Peyer's patch (tissue), 4 donors: Measurements from ENCODE around the gene BEST4. TPM values are rescaled to one million over a fixed set of nuclear protein-coding genes. Genes with fewer than 3 reads are reported as not detected.

ENCODE experiments used
- DNase-seq, 3 donors: peaks; one replicate each; pipeline ENCODE4 v3.0.0-alpha.2; 2017 to 2019
- H3K27ac ChIP-seq, 4 donors: fragments of 200-600 bp; sonication (generic); one replicate each; pipeline ENCODE4 v1.5.1; 2016 to 2019
- H3K27me3 ChIP-seq, 2 donors: fragments of 200-600 bp; sonication (generic); one replicate each; pipeline ENCODE4 v1.5.1; 2019
- H3K36me3 ChIP-seq, 3 donors: fragments of 200-600 bp; sonication (generic); one replicate each; pipeline ENCODE4 v1.5.1; 2016 to 2019
- H3K4me1 ChIP-seq, 4 donors: fragments of 200-600 bp; sonication (generic); one replicate each; pipeline ENCODE4 v1.5.1; 2016 to 2019
- H3K4me3 ChIP-seq, 4 donors: fragments of 200-600 bp; sonication (generic); 1 replicate in 3 of 4; 2 replicates in 1 of 4; pipeline ENCODE4 v1.5.1; 2016 to 2019; ENCODE audit warnings: mild to moderate bottlenecking in 1 of 4
- H3K9me3 ChIP-seq, 4 donors: fragments of 200-600 bp; sonication (generic); one replicate each; pipeline ENCODE4 v1.5.1; 2016 to 2019; ENCODE audit warnings: mild to moderate bottlenecking in 1 of 4
- CTCF ChIP-seq, 6 experiments: fragments of 450-650 bp in 4 of 6; fragments of 200-600 bp in 2 of 6; sonication (generic) in 1 of 6; IDR thresholded peaks; one replicate each; pipeline ENCODE4 v1.5.1; 2017 to 2019; ENCODE audit warnings: antibody characterized with exemption in 6 of 6, mild to moderate bottlenecking in 3 of 6, moderate library complexity in 1 of 6
- POLR2A ChIP-seq, 2 donors: fragments of 450-650 bp; IDR thresholded peaks; one replicate each; pipeline ENCODE4 v1.5.1; 2017; ENCODE audit warnings: antibody characterized with exemption in 2 of 2, mild to moderate bottlenecking in 2 of 2, moderate library complexity in 2 of 2
- total RNA-seq, 4 donors: library from RNA; depleted of rRNA; stranded (reverse); fragments of >200 nt; gene quantifications; one replicate each; pipeline ENCODE4 v1.1.0, GENCODE V29; 2016

Gene BEST4
- total RNA-seq, 4 donors from 2014 or later = 5.0 to 59.8 (median 28.6) TPM

- H3K36me3 ChIP-seq = peaks cover 0 to 34% (median 0%) of the 10 kb centered on the region in 3 donors
- TF ChIP-seq POLR2A (IDR thresholded peaks at IDR 0.05) = no peak
- no peak for TF ChIP-seq CTCF (IDR thresholded peaks at IDR 0.05)
- no peak overlapping the region for H3K4me3 ChIP-seq
- no peaks in the 10 kb centered on the region for H3K27me3 ChIP-seq
- DNase-seq = peak in 2 of 3 donors; percentile 45 to 46
- peak overlapping the region; percentile 21 to 98 (median 96) for H3K27ac ChIP-seq
- peaks cover 13 to 65% (median 52%) of the 10 kb centered on the region in 4 donors for H3K4me1 ChIP-seq
- no peaks in the 10 kb centered on the region for H3K9me3 ChIP-seq
Observed at GRCh38 chr1:44805311-44806024, 17.5 kb upstream of the BEST4 start.

DNA sequence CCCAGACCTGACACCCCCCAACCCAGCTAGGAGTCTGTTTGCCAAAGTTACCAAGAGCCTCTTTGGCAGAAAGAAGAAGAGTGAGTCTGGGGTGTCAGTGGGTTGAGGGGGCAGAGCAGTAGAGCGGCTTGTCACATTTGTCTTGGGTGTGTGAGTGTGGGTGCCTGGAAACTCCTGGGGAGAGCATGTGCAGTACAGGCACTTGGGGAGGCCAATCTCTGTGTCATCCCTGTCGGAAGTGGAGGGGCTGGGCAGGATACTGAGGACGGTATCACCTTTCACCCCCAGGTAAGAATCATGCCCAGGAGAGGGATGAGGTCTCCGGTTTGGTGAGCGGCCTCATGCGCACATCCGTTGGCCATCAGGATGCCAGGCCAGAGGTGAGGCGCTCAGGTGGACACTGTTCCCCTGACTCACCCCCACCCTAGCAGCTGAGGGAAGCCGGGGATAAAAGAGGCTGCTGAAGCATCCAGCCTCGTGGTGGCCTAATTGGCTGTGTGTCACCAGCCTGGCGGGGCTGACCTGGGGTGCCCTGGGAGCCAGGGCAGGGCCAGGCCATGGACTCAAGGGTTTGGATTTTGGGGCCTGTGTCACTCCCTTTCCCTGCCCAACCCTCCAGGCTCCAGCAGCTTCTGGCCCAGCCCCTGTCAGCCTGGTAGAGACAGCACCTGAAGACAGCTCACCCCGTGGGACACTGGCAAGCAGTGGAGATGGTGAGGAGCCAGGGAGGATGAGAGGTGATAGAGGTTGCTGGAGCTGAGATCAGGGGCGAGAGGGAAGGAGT, 15.5 kb upstream of the BEST4 start:
- DNase-seq = peak in 2 of 3 donors; percentile 47 to 48
- no peak overlapping the region for H3K4me3 ChIP-seq
- TF ChIP-seq POLR2A (IDR thresholded peaks at IDR 0.05) = no peak
- TF ChIP-seq CTCF (IDR thresholded peaks at IDR 0.05) = no peak
- H3K4me1 ChIP-seq = peaks cover 13 to 56% (median 32%) of the 10 kb centered on the region in 4 donors
- peak overlapping the region in 2 of 4 donors; percentile 43 to 98 for H3K27ac ChIP-seq
- H3K9me3 ChIP-seq = no peaks in the 10 kb centered on the region
- no peaks in the 10 kb centered on the region for H3K27me3 ChIP-seq
- H3K36me3 ChIP-seq = peaks cover 0 to 34% (median 0%) of the 10 kb centered on the region in 3 donors

GRCh38 chr1:44803062-44803311, 15.0 kb upstream of the BEST4 start:
- Histone ChIP-seq H3K4me1 (peaks cover 13 to 51% (median 27%) of the 10 kb centered on the region in 4 donors), H3K27ac (peak overlapping the region in 3 of 4 donors; percentile 43 to 98 (median 92))

GRCh38 chr1:44802306-44803061, 14.5 kb upstream of the BEST4 start:
- Histone ChIP-seq H3K4me3 (peak overlapping the region; percentile 66 to 89 (median 75)), H3K9me3 (no peaks in the 10 kb centered on the region), H3K4me1 (peaks cover 12 to 46% (median 22%) of the 10 kb centered on the region in 4 donors), H3K27me3 (no peaks in the 10 kb centered on the region), H3K36me3 (peaks cover 0 to 34% (median 0%) of the 10 kb centered on the region in 3 donors), H3K27ac (peak overlapping the region; percentile 43 to 98 (median 74))
- DNase-seq = peak; percentile 49 to 55 (median 53)
- TF ChIP-seq POLR2A (IDR thresholded peaks at IDR 0.05) (no peak), CTCF (IDR thresholded peaks at IDR 0.05) (no peak)

More at GRCh38 chr1:44803062-44803311, 15.0 kb upstream of the BEST4 start:
- Histone ChIP-seq H3K36me3 (peaks cover 0 to 34% (median 0%) of the 10 kb centered on the region in 3 donors), H3K4me3 (peak overlapping the region in 1 of 4 donors; percentile 89), H3K27me3 (no peaks in the 10 kb centered on the region), H3K9me3 (no peaks in the 10 kb centered on the region)
- peak in 1 of 3 donors; percentile 41 for DNase-seq
- no peak for TF ChIP-seq POLR2A (IDR thresholded peaks at IDR 0.05)
- TF ChIP-seq CTCF (IDR thresholded peaks at IDR 0.05) = no peak
